ENCODE results near the gene ABCD3. TPM values are rescaled to one million over a fixed set of nuclear protein-coding genes. Genes with fewer than 3 reads are reported as not detected.

ABCD3 gene
- total RNA-seq, 1 donor from 2014 or later: 35.0 TPM

DNA sequence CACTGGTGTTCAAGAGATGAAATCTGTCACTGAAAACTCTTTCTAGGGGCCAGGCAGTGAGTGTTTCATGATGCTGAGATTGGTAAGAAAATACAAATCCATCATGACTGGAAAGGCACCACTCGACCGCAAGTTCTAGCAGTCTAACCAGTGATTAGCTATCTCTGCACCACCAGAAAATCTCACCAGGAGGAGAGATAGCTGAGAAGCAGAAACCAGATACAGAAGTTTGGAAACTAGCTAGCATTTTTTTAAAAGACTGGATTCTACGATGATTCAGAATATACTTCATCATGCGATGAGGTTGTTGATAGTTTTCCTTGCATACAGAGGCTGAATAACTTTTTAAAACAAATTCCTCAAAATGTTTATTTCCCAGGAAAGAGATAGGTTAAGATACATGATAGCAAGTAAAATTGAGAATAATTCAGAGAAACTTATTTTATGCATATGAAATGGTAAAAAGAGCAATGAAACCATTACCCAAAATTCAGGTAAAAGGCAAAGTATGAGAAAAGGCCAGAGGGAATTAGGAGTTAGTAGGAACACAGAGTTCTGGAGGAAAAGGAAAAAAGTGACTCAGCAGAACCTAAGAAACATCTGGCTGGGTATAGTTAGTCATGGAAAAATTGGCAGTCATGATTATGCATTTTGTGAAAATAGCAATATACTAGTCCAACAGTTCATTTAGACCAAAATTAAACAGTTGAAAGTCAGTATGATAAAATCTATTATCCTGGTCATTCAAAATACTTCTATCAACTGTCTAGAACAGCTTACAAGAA is 126.7 kb downstream of the ABCD3 start:
- Mint-ChIP-seq H3K36me3 (ENCODE audit: low read depth) (no peaks in the 10 kb centered on the region), H3K27me3 (ENCODE audit: low read depth) (peaks cover 37% of the 10 kb centered on the region), H3K4me3 (peak overlapping the region; percentile 56), H3K4me1 (peaks cover 33% of the 10 kb centered on the region), H3K27ac (ENCODE audit: unreplicated experiment) (no peak overlapping the region), H3K9me3 (no peaks in the 10 kb centered on the region)
- DNase-seq (ENCODE audit: low read depth, low spot score): no peak
- TF ChIP-seq, protein P1, sequence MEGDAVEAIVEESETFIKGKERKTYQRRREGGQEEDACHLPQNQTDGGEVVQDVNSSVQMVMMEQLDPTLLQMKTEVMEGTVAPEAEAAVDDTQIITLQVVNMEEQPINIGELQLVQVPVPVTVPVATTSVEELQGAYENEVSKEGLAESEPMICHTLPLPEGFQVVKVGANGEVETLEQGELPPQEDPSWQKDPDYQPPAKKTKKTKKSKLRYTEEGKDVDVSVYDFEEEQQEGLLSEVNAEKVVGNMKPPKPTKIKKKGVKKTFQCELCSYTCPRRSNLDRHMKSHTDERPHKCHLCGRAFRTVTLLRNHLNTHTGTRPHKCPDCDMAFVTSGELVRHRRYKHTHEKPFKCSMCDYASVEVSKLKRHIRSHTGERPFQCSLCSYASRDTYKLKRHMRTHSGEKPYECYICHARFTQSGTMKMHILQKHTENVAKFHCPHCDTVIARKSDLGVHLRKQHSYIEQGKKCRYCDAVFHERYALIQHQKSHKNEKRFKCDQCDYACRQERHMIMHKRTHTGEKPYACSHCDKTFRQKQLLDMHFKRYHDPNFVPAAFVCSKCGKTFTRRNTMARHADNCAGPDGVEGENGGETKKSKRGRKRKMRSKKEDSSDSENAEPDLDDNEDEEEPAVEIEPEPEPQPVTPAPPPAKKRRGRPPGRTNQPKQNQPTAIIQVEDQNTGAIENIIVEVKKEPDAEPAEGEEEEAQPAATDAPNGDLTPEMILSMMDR (conservative IDR thresholded peaks at IDR 0.05): no peak

DNA sequence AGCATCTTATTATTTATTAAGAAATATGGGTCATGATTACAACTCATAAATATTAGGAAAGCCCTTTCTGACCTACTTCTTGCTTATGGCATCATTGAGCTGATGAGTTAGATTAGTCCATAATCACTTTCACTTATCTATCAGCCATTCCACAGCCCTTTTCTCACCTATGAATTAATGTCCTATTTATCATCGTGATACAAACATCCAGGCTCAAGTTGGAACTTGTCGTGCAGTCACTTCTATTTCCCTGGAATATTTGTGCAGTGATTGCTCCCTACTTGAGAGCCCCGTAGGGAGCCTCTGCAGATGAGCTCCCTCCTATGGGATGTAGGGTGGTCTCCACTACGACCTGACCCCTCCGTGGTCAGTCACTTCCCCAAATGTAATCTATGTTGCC is 131.5 kb downstream of the ABCD3 start:
- TF ChIP-seq, protein P1 (conservative IDR thresholded peaks at IDR 0.05): no peak
- Mint-ChIP-seq H3K27me3 (ENCODE audit: low read depth) (no peaks in the 10 kb centered on the region), H3K27ac (ENCODE audit: unreplicated experiment) (no peak overlapping the region), H3K36me3 (ENCODE audit: low read depth) (no peaks in the 10 kb centered on the region), H3K9me3 (no peaks in the 10 kb centered on the region), H3K4me1 (peaks cover 48% of the 10 kb centered on the region), H3K4me3 (no peak overlapping the region)
- no peak for DNase-seq (ENCODE audit: low read depth, low spot score)

DNA sequence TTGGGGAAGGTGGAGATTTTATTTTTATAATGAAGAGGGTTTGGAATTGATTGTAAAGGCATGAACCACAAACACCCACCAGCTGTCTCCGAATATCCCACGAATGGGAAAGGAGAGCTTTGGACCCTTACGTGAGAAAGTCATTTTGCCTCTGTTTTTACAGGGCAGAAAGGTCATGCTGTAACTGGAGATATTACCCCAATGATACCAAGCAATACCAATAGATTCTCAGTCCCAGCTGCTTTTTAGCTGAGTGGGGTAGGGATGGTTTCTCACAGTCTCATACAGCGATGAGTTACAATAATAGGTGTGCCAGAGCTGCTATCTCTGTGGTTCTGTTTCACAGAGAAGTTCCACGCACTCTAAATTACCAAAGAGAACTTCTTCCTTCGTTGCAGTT is 132.2 kb downstream of the ABCD3 start:
- Mint-ChIP-seq H3K27me3 (ENCODE audit: low read depth) (no peaks in the 10 kb centered on the region), H3K4me1 (peaks cover 55% of the 10 kb centered on the region), H3K36me3 (ENCODE audit: low read depth) (no peaks in the 10 kb centered on the region), H3K27ac (ENCODE audit: unreplicated experiment) (no peak overlapping the region), H3K4me3 (no peak overlapping the region), H3K9me3 (no peaks in the 10 kb centered on the region)
- DNase-seq (ENCODE audit: low read depth, low spot score): no peak
- TF ChIP-seq, protein P1 (conservative IDR thresholded peaks at IDR 0.05): no peak

DNA sequence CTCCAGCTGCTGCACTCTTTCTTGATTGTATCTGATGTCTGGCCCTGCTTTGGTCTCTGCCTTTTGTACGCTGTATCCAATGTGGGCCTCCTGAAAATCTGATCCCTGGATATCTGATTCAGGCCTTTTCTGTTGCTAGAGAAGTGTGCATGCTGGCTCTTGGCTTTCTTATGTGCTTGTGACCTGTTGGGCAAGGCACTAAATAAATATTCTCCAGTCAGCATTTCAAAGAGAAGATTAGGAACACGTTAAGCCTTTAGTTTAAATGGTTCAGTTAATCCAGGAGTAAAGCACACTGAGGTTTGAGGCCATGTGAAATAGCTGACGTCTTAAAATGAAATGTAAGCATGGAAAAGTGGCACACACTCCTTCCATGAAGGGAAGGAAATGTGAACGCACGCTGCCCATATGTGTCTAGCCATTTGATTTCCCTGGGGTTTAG is 132.6 kb downstream of the ABCD3 start:
- H3K4me3 Mint-ChIP-seq: no peak overlapping the region
- H3K4me1 Mint-ChIP-seq: peaks cover 55% of the 10 kb centered on the region
- H3K27ac Mint-ChIP-seq (ENCODE audit: unreplicated experiment): no peak overlapping the region
- DNase-seq (ENCODE audit: low read depth, low spot score): no peak
- no peaks in the 10 kb centered on the region for H3K36me3 Mint-ChIP-seq (ENCODE audit: low read depth)
- no peaks in the 10 kb centered on the region for H3K9me3 Mint-ChIP-seq
- H3K27me3 Mint-ChIP-seq (ENCODE audit: low read depth): no peaks in the 10 kb centered on the region
- TF ChIP-seq, protein P1 (conservative IDR thresholded peaks at IDR 0.05): no peak

DNA sequence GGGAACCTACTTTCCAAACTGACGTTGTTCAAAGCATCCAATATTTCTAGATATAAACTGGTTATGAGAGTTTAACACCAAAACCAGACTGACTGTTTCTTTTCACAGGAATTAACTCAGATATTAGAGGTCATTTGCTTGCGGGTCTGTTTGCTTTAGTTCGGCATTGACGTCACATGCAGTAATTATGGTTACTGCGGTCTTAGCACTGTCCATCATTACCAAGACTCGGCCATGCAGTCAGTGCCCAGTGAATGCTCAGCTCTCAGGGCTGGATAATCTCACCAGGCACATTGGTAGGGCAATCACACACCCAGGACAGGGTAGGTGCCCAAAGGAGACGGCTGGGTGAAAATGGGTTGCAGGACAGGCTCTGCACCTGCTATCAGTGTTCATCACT is 133.3 kb downstream of the ABCD3 start:
- H3K27me3 Mint-ChIP-seq (ENCODE audit: low read depth): no peaks in the 10 kb centered on the region
- H3K4me1 Mint-ChIP-seq: peaks cover 55% of the 10 kb centered on the region
- no peaks in the 10 kb centered on the region for H3K36me3 Mint-ChIP-seq (ENCODE audit: low read depth)
- no peaks in the 10 kb centered on the region for H3K9me3 Mint-ChIP-seq
- no peak overlapping the region for H3K27ac Mint-ChIP-seq (ENCODE audit: unreplicated experiment)
- no peak for DNase-seq (ENCODE audit: low read depth, low spot score)
- H3K4me3 Mint-ChIP-seq: no peak overlapping the region
- TF ChIP-seq, protein P1 (conservative IDR thresholded peaks at IDR 0.05): no peak
